H54 (cell line): ENCODE measurements around the gene DLX3.

ENCODE experiments used
- DNase-seq: peaks from one replicate; pipeline ENCODE4 v3.0.0; 2011; ENCODE audit warnings: low spot score, mixed read lengths; ENCODE audit not compliant: insufficient read length
- FAIRE-seq: peaks from 3 replicates; lab custom pipeline; 2011; peaks lifted over from hg19 to GRCh38; lab: Jason Lieb, UNC
- POLR2A ChIP-seq: IDR thresholded peaks from 2 replicates; pipeline ENCODE4 v1.6.1; 2011; ENCODE audit warnings: low read depth, mild to moderate bottlenecking, low read length

The DLX3 gene

GRCh38 chr17:50029185-50029584, 34.2 kb upstream of the DLX3 start:
- no peak for FAIRE-seq
- DNase-seq, result no peak
- TF ChIP-seq POLR2A, result no peak

GRCh38 chr17:50028736-50029120, 33.7 kb upstream of the DLX3 start:
- no peak for TF ChIP-seq POLR2A

GRCh38 chr17:50027881-50028735, 33.1 kb upstream of the DLX3 start:
- peak; percentile 20 for FAIRE-seq
- peak; percentile 45 for TF ChIP-seq POLR2A
- DNase-seq, result peak; percentile 94

More at GRCh38 chr17:50028736-50029120, 33.7 kb upstream of the DLX3 start:
- no peak for FAIRE-seq
- no peak for DNase-seq

- peak; percentile 91 for DNase-seq
- peak; percentile 53 for FAIRE-seq
- no peak; the same call in 1 of the 2 replicates for TF ChIP-seq POLR2A
These were observed 32.3 kb upstream of the DLX3 start for GRCh38 chr17:50027172-50027880.

GRCh38 chr17:50026837-50027171, 31.8 kb upstream of the DLX3 start:
- no peak for TF ChIP-seq POLR2A
- DNase-seq, result peak; percentile 75
- no peak for FAIRE-seq

- no peak for TF ChIP-seq POLR2A
- FAIRE-seq (no peak), DNase-seq (no peak)
These were observed 31.1 kb upstream of the DLX3 start for GRCh38 chr17:50026046-50026675.

GRCh38 chr17:50024808-50025207, 29.8 kb upstream of the DLX3 start:
- TF ChIP-seq POLR2A, result no peak
- DNase-seq, result no peak
- FAIRE-seq, result no peak

- DNase-seq (no peak), FAIRE-seq (no peak)
- TF ChIP-seq POLR2A, result no peak
These were observed 28.5 kb upstream of the DLX3 start for GRCh38 chr17:50023520-50023919.

- FAIRE-seq (no peak), DNase-seq (no peak)
- no peak for TF ChIP-seq POLR2A
These were observed 27.6 kb upstream of the DLX3 start for GRCh38 chr17:50022463-50023130.

- DNase-seq, result no peak
- TF ChIP-seq POLR2A, result no peak
- no peak for FAIRE-seq
These were observed 26.8 kb upstream of the DLX3 start for GRCh38 chr17:50021681-50022370.

GRCh38 chr17:50020841-50021599, 26.0 kb upstream of the DLX3 start:
- DNase-seq (no peak), FAIRE-seq (no peak)
- TF ChIP-seq POLR2A, result no peak

GRCh38 chr17:50018909-50019308, 23.9 kb upstream of the DLX3 start:
- TF ChIP-seq POLR2A, result no peak
- DNase-seq (no peak), FAIRE-seq (no peak)
